IMR-90 (cell line): Measurements from ENCODE around the gene DGKB.

Experiments used
- BHLHE40 ChIP-seq: fragments of 150-350 bp; IDR thresholded peaks from 2 replicates; pipeline ENCODE4 v1.6.1; 2016; ENCODE audit warnings: mild to moderate bottlenecking, low read depth, low read length
- CEBPB ChIP-seq: IDR thresholded peaks from 2 replicates; pipeline ENCODE4 v1.6.1; 2012; ENCODE audit warnings: low read depth, low read length, improper control_type of control experiment
- FOS ChIP-seq: fragments of 150-350 bp; IDR thresholded peaks from 2 replicates; pipeline ENCODE4 v1.6.1; 2016; ENCODE audit warnings: low read depth, low read length
- MAFK ChIP-seq: IDR thresholded peaks from 2 replicates; pipeline ENCODE4 v1.6.1; 2012; ENCODE audit warnings: low read depth, low read length, improper control_type of control experiment
- MAZ ChIP-seq: IDR thresholded peaks from 2 replicates; pipeline ENCODE4 v1.6.1; 2012; ENCODE audit warnings: low read depth, mild to moderate bottlenecking, low read length, improper control_type of control experiment, moderate library complexity, borderline replicate concordance
- MXI1 ChIP-seq: IDR thresholded peaks from 2 replicates; pipeline ENCODE4 v1.6.1; 2012; ENCODE audit warnings: low read depth, mild to moderate bottlenecking, low read length, moderate library complexity, borderline replicate concordance
- NFE2L2 ChIP-seq: fragments of 150-350 bp; IDR thresholded peaks from 2 replicates; pipeline ENCODE4 v1.6.1; 2016; ENCODE audit warnings: low read depth, mild to moderate bottlenecking, low read length
- POLR2A ChIP-seq: IDR thresholded peaks from 2 replicates; pipeline ENCODE4 v1.6.1; 2012; ENCODE audit warnings: mild to moderate bottlenecking, low read depth, low read length
- RAD21 ChIP-seq: IDR thresholded peaks from 2 replicates; pipeline ENCODE4 v1.6.1; 2012; ENCODE audit warnings: low read length, improper control_type of control experiment
- RCOR1 ChIP-seq: IDR thresholded peaks from 2 replicates; pipeline ENCODE4 v1.6.1; 2012; ENCODE audit warnings: mild to moderate bottlenecking, low read length, improper control_type of control experiment; ENCODE audit not compliant: insufficient replicate concordance
- RFX5 ChIP-seq: IDR thresholded peaks from 2 replicates; pipeline ENCODE4 v1.8.0; 2012; ENCODE audit warnings: low read depth, mild to moderate bottlenecking, low read length, moderate library complexity
- TF ChIP-seq, protein P1 (sequence below): conservative IDR thresholded peaks from 2 replicates; pipeline ENCODE4 v1.5.1; 2012; ENCODE audit warnings: mild to moderate bottlenecking, low read depth, low read length, improper control_type of control experiment
- TF ChIP-seq, protein P2 (sequence below): fragments of 150-350 bp; IDR thresholded peaks from 2 replicates; pipeline ENCODE4 v1.6.1; 2016; ENCODE audit warnings: low read depth, mild to moderate bottlenecking, low read length, moderate library complexity, borderline replicate concordance

DNA sequence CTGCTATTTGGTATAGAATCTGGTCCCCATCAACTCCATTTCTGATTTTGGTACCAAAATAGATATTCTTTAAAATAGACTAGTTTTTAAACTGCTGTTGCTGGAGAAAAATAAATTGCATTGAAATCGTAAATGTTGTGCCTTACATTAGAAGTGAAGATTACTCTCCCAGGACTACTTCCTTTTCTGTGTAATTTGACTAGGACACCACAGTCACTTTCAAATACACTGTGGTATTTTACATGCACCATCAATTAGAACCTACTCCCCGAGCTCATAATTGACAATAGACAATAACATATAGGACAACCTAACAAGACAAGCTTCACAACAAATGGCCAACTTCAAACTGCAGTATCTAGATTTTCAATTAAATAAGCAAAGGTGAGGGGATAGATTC lies 211.5 kb downstream of the DGKB start:
- TF ChIP-seq, protein P1, sequence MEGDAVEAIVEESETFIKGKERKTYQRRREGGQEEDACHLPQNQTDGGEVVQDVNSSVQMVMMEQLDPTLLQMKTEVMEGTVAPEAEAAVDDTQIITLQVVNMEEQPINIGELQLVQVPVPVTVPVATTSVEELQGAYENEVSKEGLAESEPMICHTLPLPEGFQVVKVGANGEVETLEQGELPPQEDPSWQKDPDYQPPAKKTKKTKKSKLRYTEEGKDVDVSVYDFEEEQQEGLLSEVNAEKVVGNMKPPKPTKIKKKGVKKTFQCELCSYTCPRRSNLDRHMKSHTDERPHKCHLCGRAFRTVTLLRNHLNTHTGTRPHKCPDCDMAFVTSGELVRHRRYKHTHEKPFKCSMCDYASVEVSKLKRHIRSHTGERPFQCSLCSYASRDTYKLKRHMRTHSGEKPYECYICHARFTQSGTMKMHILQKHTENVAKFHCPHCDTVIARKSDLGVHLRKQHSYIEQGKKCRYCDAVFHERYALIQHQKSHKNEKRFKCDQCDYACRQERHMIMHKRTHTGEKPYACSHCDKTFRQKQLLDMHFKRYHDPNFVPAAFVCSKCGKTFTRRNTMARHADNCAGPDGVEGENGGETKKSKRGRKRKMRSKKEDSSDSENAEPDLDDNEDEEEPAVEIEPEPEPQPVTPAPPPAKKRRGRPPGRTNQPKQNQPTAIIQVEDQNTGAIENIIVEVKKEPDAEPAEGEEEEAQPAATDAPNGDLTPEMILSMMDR: no peak
- no peak for TF ChIP-seq RFX5
- TF ChIP-seq CEBPB: no peak
- TF ChIP-seq MXI1: no peak
- TF ChIP-seq POLR2A: no peak
- no peak for TF ChIP-seq NFE2L2
- TF ChIP-seq RCOR1: no peak
- TF ChIP-seq RAD21: no peak
- no peak for TF ChIP-seq MAZ
- no peak for TF ChIP-seq MAFK
- no peak for TF ChIP-seq BHLHE40
- TF ChIP-seq, protein P2, sequence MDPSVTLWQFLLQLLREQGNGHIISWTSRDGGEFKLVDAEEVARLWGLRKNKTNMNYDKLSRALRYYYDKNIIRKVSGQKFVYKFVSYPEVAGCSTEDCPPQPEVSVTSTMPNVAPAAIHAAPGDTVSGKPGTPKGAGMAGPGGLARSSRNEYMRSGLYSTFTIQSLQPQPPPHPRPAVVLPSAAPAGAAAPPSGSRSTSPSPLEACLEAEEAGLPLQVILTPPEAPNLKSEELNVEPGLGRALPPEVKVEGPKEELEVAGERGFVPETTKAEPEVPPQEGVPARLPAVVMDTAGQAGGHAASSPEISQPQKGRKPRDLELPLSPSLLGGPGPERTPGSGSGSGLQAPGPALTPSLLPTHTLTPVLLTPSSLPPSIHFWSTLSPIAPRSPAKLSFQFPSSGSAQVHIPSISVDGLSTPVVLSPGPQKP: no peak
- TF ChIP-seq FOS: no peak
